MM.1S (cell line): ENCODE data around the gene FOXD4L4.
"Not testable (repeated sequence)": the region's sequence is repeated elsewhere in the genome, so short reads cannot be mapped to it uniquely, and the experiment has no call there.

Source experiments
- DNase-seq: peaks from one replicate; pipeline ENCODE4 v3.0.0-alpha.2; 2015
- H2AFZ ChIP-seq: fragments of 300-600 bp; sonication (generic); 2 replicates; pipeline ENCODE4 v1.6.0; 2016; ENCODE audit warnings: antibody characterized with exemption, low read length
- H3F3A ChIP-seq: fragments of 300-600 bp; sonication (generic); 2 replicates; pipeline ENCODE4 v1.6.1; 2016; ENCODE audit warnings: mild to moderate bottlenecking, antibody characterized with exemption, low read length, moderate library complexity, mixed read lengths; ENCODE audit not compliant: insufficient read depth
- H3K27ac ChIP-seq: fragments of 300-600 bp; sonication (generic); 2 replicates; pipeline ENCODE4 v1.5.1; 2016; ENCODE audit warnings: mild to moderate bottlenecking, low read length
- H3K27me3 ChIP-seq: fragments of 300-600 bp; sonication (generic); replicated peaks from 2 replicates; pipeline ENCODE4 v1.6.0; 2016; ENCODE audit warnings: low read length; ENCODE audit not compliant: insufficient read depth
- H3K36me3 ChIP-seq: fragments of 300-600 bp; sonication (generic); replicated peaks from 2 replicates; pipeline ENCODE4 v1.6.1; 2016; ENCODE audit warnings: mild to moderate bottlenecking, low read length, mixed read lengths; ENCODE audit not compliant: insufficient read depth
- H3K4me1 ChIP-seq: fragments of 300-600 bp; sonication (generic); 2 replicates; pipeline ENCODE4 v1.6.1; 2016; ENCODE audit warnings: low read length, mixed read lengths
- H3K4me2 ChIP-seq: fragments of 300-600 bp; sonication (generic); 2 replicates; pipeline ENCODE4 v1.6.0; 2016; ENCODE audit warnings: low read depth, low read length
- H3K4me3 ChIP-seq: fragments of 300-600 bp; sonication (generic); 2 replicates; pipeline ENCODE4 v1.5.1; 2016; ENCODE audit warnings: low read length, mixed read lengths
- H3K79me2 ChIP-seq: fragments of 300-600 bp; sonication (generic); 2 replicates; pipeline ENCODE4 v1.6.1; 2016; ENCODE audit warnings: mixed run types, low read length, mixed read lengths
- H3K9ac ChIP-seq: fragments of 300-600 bp; sonication (generic); 2 replicates; pipeline ENCODE4 v1.6.1; 2016; ENCODE audit warnings: low read length, mixed read lengths
- H3K9me2 ChIP-seq: fragments of 300-600 bp; sonication (generic); replicated peaks from 2 replicates; pipeline ENCODE4 v1.6.1; 2016; ENCODE audit warnings: mild to moderate bottlenecking, low read length, mixed read lengths; ENCODE audit not compliant: insufficient read depth
- H3K9me3 ChIP-seq: fragments of 300-600 bp; sonication (generic); replicated peaks from 2 replicates; pipeline ENCODE4 v1.6.1; 2016; ENCODE audit warnings: mild to moderate bottlenecking, low read length, mixed read lengths; ENCODE audit not compliant: insufficient read depth
- H4K20me1 ChIP-seq: fragments of 300-600 bp; sonication (generic); 2 replicates; pipeline ENCODE4 v1.6.1; 2016; ENCODE audit warnings: mild to moderate bottlenecking, low read length, moderate library complexity, mixed read lengths; ENCODE audit not compliant: insufficient read depth

FOXD4L4 gene

GRCh38 chr9:65737096-65737564, at the start of gene FOXD4L4:
Gene FOXD4L4 (plus strand): TSS chr9:65737146. CDS start chr9:65737146, 0 bp downstream.
- not testable (repeated sequence) for H3F3A ChIP-seq

GRCh38 chr9:65703550-65703949, 33.4 kb upstream of the FOXD4L4 start:
- H3K4me1 ChIP-seq, H3K9me3 ChIP-seq, H3K79me2 ChIP-seq, H3F3A ChIP-seq, H3K4me2 ChIP-seq, H3K9ac ChIP-seq, H4K20me1 ChIP-seq, H2AFZ ChIP-seq, H3K27ac ChIP-seq, H3K27me3 ChIP-seq, H3K4me3 ChIP-seq, H3K36me3 ChIP-seq, DNase-seq, H3K9me2 ChIP-seq: not testable (repeated sequence)

More at GRCh38 chr9:65737096-65737564, at the start of gene FOXD4L4:
- H3K4me3 ChIP-seq, H3K27me3 ChIP-seq, H3K4me2 ChIP-seq, H3K4me1 ChIP-seq, H2AFZ ChIP-seq, H4K20me1 ChIP-seq, H3K36me3 ChIP-seq, H3K9me3 ChIP-seq, H3K27ac ChIP-seq, DNase-seq, H3K9ac ChIP-seq, H3K79me2 ChIP-seq, H3K9me2 ChIP-seq: not testable (repeated sequence)

- H3K9me3 ChIP-seq, H3K36me3 ChIP-seq, DNase-seq, H3K9me2 ChIP-seq, H3K4me3 ChIP-seq, H3K27me3 ChIP-seq, H3K4me2 ChIP-seq, H4K20me1 ChIP-seq, H3K4me1 ChIP-seq, H3F3A ChIP-seq, H2AFZ ChIP-seq, H3K9ac ChIP-seq, H3K27ac ChIP-seq, H3K79me2 ChIP-seq: not testable (repeated sequence)
Measured at GRCh38 chr9:65714445-65714844, 22.5 kb upstream of the FOXD4L4 start.

- H4K20me1 ChIP-seq, H3F3A ChIP-seq, DNase-seq, H3K79me2 ChIP-seq, H3K27ac ChIP-seq, H3K36me3 ChIP-seq, H3K4me3 ChIP-seq, H3K9ac ChIP-seq, H3K27me3 ChIP-seq, H3K9me3 ChIP-seq, H3K9me2 ChIP-seq, H3K4me2 ChIP-seq, H3K4me1 ChIP-seq, H2AFZ ChIP-seq: not testable (repeated sequence)
Measured at GRCh38 chr9:65738133-65738532, 1.2 kb downstream of the FOXD4L4 start.
